ENCODE data around the gene BIVM. TPM values are rescaled to one million over a fixed set of nuclear protein-coding genes. Genes with fewer than 3 reads are reported as not detected.

BIVM gene
- total and polyA plus RNA-seq, 2 experiments from 2014 or later, result 3.2 to 4.2 TPM

DNA sequence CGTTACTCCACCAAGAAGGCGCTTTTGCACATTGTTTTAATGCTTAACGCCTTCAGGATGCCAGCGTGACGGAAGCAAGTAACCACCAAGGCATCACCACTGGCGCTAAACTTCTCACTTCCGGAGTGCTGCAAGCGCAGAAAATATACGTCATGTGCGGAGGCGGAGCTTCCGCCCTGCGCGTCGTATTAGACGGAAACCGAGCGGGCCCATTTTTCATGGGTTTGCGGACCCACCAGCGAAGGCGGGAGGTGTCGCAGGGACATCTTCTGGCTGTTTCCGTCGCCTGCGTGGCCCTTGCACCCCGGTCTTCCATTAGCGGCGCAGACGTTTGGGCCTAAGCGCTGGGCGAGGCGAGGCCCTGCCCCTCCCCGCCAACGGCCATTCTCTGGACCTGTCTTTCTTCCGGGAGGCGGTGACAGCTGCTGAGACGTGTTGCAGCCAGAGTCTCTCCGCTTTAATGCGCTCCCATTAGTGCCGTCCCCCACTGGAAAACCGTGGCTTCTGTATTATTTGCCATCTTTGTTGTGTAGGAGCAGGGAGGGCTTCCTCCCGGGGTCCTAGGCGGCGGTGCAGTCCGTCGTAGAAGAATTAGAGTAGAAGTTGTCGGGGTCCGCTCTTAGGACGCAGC lies 46.8 kb downstream of the BIVM start, which contains the start of gene ERCC5:
Gene ERCC5 (plus strand): TSS at position 403 of the 631 bp plus-strand sequence. CDS start 235 bp downstream, outside the sequence.
- H3K36me3 Mint-ChIP-seq (ENCODE audit: low read depth), result no peaks in the 10 kb centered on the region
- Histone ChIP-seq H3F3A (replicated peaks; ENCODE audit: low read depth) (no peaks in the 10 kb centered on the region), H3K27me3 (ENCODE audit: insufficient read depth) (no peaks in the 10 kb centered on the region), H3K79me2 (replicated peaks; ENCODE audit: insufficient read depth) (peaks cover 25% of the 10 kb centered on the region), H3K4me1 (ENCODE audit: insufficient read depth) (peaks cover 4% of the 10 kb centered on the region; the same call in 1 of the 2 replicates), H4K20me1 (replicated peaks; ENCODE audit: insufficient read depth) (no peaks in the 10 kb centered on the region), H3K4me2 (peak within 1 kb of the TSS; percentile 89), H3K4me3 (peak within 1 kb of the TSS; percentile 89), H3K9me2 (ENCODE audit: insufficient read depth) (no peaks in the 10 kb centered on the region), H3K36me3 (ENCODE audit: insufficient read depth) (no peaks in the 10 kb centered on the region), H3K27ac (ENCODE audit: low read depth) (peak within 1 kb of the TSS; percentile 67), H2AFZ (peak within 1 kb of the TSS; percentile 75)
- peaks cover 11% of the 10 kb centered on the region for H3K4me1 Mint-ChIP-seq
- ATAC-seq, result peak; percentile 89
- DNase-seq (ENCODE audit: low spot score), result peak; percentile 97
- H3K9me3 Mint-ChIP-seq, result no peaks in the 10 kb centered on the region
- peak within 1 kb of the TSS; percentile 98 for H3K4me3 Mint-ChIP-seq
- peaks cover 16% of the 10 kb centered on the region for H3K27me3 Mint-ChIP-seq (ENCODE audit: insufficient read depth, low read depth, poor library complexity)
- TF ChIP-seq ZNF331 (CRISPR knock-in tag; IDR thresholded peaks at IDR 0.05; ENCODE audit: low read depth) (no peak), CREB1 (CRISPR knock-in tag; IDR thresholded peaks at IDR 0.05; ENCODE audit: low read depth) (peak; percentile 97), POLR2AphosphoS5 (IDR thresholded peaks at IDR 0.05; ENCODE audit: low read depth) (peak; percentile 80), EZH2phosphoT487 (IDR thresholded peaks at IDR 0.05; ENCODE audit: unreplicated experiment) (no peak), ZNF114 (CRISPR knock-in tag; IDR thresholded peaks at IDR 0.05) (no peak)
- TF ChIP-seq, protein P1, sequence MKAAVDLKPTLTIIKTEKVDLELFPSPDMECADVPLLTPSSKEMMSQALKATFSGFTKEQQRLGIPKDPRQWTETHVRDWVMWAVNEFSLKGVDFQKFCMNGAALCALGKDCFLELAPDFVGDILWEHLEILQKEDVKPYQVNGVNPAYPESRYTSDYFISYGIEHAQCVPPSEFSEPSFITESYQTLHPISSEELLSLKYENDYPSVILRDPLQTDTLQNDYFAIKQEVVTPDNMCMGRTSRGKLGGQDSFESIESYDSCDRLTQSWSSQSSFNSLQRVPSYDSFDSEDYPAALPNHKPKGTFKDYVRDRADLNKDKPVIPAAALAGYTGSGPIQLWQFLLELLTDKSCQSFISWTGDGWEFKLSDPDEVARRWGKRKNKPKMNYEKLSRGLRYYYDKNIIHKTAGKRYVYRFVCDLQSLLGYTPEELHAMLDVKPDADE (IDR thresholded peaks at IDR 0.05), result peak; percentile 65
- TF ChIP-seq, protein P2, sequence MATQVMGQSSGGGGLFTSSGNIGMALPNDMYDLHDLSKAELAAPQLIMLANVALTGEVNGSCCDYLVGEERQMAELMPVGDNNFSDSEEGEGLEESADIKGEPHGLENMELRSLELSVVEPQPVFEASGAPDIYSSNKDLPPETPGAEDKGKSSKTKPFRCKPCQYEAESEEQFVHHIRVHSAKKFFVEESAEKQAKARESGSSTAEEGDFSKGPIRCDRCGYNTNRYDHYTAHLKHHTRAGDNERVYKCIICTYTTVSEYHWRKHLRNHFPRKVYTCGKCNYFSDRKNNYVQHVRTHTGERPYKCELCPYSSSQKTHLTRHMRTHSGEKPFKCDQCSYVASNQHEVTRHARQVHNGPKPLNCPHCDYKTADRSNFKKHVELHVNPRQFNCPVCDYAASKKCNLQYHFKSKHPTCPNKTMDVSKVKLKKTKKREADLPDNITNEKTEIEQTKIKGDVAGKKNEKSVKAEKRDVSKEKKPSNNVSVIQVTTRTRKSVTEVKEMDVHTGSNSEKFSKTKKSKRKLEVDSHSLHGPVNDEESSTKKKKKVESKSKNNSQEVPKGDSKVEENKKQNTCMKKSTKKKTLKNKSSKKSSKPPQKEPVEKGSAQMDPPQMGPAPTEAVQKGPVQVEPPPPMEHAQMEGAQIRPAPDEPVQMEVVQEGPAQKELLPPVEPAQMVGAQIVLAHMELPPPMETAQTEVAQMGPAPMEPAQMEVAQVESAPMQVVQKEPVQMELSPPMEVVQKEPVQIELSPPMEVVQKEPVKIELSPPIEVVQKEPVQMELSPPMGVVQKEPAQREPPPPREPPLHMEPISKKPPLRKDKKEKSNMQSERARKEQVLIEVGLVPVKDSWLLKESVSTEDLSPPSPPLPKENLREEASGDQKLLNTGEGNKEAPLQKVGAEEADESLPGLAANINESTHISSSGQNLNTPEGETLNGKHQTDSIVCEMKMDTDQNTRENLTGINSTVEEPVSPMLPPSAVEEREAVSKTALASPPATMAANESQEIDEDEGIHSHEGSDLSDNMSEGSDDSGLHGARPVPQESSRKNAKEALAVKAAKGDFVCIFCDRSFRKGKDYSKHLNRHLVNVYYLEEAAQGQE (IDR thresholded peaks at IDR 0.05; ENCODE audit: unreplicated experiment), result no peak
- H3K27ac Mint-ChIP-seq, result peak within 1 kb of the TSS; percentile 97

DNA sequence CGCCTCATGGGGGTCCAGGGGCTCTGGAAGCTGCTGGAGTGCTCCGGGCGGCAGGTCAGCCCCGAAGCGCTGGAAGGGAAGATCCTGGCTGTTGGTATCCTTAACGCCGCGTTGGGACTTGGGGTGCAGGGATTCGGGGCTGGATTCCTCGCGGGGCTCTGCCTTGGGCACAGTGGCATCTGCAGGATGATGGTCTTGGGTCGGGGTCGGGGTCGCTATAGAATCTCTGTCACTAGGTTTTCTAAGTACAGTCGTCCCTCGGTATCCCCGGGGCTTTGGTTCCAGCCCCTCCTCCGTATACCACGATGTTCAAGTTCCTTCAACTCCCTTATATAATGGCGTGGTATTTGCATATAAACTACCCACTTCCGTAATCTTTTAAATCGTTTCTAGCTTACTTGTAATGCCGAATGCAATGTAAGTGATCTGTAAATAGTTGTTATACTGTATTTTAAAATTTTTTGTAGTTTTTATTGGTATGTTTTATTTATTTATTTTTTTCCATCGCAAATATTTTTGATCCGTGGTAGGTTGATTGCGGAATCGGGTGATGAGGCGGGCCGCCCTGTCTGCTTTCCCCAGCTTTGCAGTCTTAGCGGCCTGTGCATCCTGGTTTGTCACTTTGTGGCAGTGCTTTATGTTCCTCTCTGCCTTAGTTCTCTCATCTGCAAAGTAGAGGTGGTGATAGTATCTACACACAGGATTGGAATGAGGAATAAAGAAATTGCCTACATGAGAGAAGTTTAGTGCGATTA lies 47.5 kb downstream of the BIVM start:
- peaks cover 16% of the 10 kb centered on the region for H3K27me3 Mint-ChIP-seq (ENCODE audit: insufficient read depth, low read depth, poor library complexity)
- H3K36me3 ChIP-seq (ENCODE audit: insufficient read depth), result no peaks in the 10 kb centered on the region
- peaks cover 11% of the 10 kb centered on the region for H3K4me1 Mint-ChIP-seq
- H3K9me3 Mint-ChIP-seq, result no peaks in the 10 kb centered on the region
- peak overlapping the region; percentile 89 for H3K4me2 ChIP-seq
- peak overlapping the region; percentile 75 for H2AFZ ChIP-seq
- peak overlapping the region; percentile 89 for H3K4me3 ChIP-seq
- H4K20me1 ChIP-seq (replicated peaks; ENCODE audit: insufficient read depth), result no peaks in the 10 kb centered on the region
- H3K4me3 Mint-ChIP-seq, result peak overlapping the region; percentile 98
- no peaks in the 10 kb centered on the region for H3K36me3 Mint-ChIP-seq (ENCODE audit: low read depth)
- ATAC-seq (peak; percentile 46), DNase-seq (ENCODE audit: low spot score) (peak; percentile 36)
- H3K27ac ChIP-seq (ENCODE audit: low read depth), result peak overlapping the region; percentile 67
- peak overlapping the region; percentile 97 for H3K27ac Mint-ChIP-seq
- peaks cover 4% of the 10 kb centered on the region; the same call in 1 of the 2 replicates for H3K4me1 ChIP-seq (ENCODE audit: insufficient read depth)
- no peaks in the 10 kb centered on the region for H3K27me3 ChIP-seq (ENCODE audit: insufficient read depth)
- peaks cover 25% of the 10 kb centered on the region for H3K79me2 ChIP-seq (replicated peaks; ENCODE audit: insufficient read depth)
- no peaks in the 10 kb centered on the region for H3F3A ChIP-seq (replicated peaks; ENCODE audit: low read depth)
- H3K9me2 ChIP-seq (ENCODE audit: insufficient read depth), result no peaks in the 10 kb centered on the region
- no peak for TF ChIP-seq CREB1 (CRISPR knock-in tag; IDR thresholded peaks at IDR 0.05; ENCODE audit: low read depth)
- TF ChIP-seq POLR2AphosphoS5 (IDR thresholded peaks at IDR 0.05; ENCODE audit: low read depth), result no peak
- TF ChIP-seq JUNB (IDR thresholded peaks at IDR 0.05; ENCODE audit: unreplicated experiment), result no peak
- TF ChIP-seq, protein P2 (IDR thresholded peaks at IDR 0.05; ENCODE audit: unreplicated experiment), result no peak
- no peak for TF ChIP-seq STAT1 (IDR thresholded peaks at IDR 0.05; ENCODE audit: unreplicated experiment)
- TF ChIP-seq EZH2phosphoT487 (IDR thresholded peaks at IDR 0.05; ENCODE audit: unreplicated experiment), result no peak
- TF ChIP-seq ZNF114 (CRISPR knock-in tag; IDR thresholded peaks at IDR 0.05), result no peak
- no peak for TF ChIP-seq ZNF331 (CRISPR knock-in tag; IDR thresholded peaks at IDR 0.05; ENCODE audit: low read depth)
- TF ChIP-seq, protein P3, sequence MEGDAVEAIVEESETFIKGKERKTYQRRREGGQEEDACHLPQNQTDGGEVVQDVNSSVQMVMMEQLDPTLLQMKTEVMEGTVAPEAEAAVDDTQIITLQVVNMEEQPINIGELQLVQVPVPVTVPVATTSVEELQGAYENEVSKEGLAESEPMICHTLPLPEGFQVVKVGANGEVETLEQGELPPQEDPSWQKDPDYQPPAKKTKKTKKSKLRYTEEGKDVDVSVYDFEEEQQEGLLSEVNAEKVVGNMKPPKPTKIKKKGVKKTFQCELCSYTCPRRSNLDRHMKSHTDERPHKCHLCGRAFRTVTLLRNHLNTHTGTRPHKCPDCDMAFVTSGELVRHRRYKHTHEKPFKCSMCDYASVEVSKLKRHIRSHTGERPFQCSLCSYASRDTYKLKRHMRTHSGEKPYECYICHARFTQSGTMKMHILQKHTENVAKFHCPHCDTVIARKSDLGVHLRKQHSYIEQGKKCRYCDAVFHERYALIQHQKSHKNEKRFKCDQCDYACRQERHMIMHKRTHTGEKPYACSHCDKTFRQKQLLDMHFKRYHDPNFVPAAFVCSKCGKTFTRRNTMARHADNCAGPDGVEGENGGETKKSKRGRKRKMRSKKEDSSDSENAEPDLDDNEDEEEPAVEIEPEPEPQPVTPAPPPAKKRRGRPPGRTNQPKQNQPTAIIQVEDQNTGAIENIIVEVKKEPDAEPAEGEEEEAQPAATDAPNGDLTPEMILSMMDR (conservative IDR thresholded peaks at IDR 0.05; ENCODE audit: low read depth in 2 of 2), result no peak
